NCI-H2227 (cell line): ENCODE results near the gene KIAA1614.

Experiments used
- DNase-seq: peaks from one replicate; lab custom pipeline; 2025; ENCODE audit not compliant: unreplicated experiment; lab: John Stamatoyannopoulos, UW

The KIAA1614 gene, protein sequence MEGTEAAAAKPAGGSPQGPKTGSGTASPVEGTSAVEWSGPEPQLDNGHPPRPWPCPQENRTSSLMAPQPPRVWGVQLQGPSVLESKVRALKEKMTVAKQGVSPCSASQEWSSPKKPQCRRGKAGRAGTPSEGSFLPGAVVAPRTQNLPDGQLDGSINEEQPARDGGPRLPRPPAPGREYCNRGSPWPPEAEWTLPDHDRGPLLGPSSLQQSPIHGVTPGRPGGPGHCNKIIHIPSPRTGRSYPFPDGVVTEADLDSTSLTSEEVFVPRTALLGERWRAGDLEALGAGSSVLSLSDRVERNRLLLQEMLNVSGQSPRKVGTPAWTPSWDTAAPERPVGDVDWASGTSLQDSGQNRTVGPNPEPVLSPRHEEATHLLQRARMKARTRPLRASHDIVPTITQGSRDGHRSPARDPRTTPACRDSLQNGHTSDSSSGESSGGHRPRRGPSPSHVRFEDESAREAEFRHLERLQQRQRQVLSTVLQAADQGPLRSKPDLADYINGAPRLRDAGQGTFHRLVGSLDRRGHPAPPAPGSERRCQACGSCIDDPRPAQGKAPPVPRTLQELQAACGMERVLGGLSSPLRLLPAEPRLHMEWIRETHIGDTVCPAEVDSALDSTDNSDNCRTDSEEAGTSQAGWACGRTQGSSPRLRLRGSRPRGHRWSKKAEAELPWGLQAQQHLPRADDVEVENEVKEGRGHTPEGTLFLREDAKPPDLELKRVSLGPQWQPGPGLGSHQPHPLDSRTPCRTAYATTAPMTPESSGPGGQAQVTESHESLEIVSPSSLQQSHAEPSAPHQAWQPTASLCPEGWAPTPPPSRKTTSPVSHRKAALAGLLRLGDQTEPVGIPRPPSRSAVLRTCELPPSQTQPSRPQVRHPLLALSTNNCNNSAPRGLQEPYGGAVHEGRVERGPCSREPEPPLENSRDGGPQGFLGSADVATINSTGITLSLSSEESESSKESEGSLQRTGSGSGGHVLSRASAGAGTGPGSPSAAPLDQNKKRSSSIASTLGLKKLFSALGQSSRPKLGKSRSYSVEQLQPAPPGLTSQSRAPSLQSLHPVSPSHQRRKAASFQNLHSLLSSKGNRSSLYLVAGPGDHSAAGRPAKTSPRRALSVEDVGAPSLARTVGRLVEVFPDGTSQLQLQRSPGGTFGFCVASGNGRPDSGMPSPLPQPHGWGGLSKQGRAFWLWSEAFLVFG

DNA sequence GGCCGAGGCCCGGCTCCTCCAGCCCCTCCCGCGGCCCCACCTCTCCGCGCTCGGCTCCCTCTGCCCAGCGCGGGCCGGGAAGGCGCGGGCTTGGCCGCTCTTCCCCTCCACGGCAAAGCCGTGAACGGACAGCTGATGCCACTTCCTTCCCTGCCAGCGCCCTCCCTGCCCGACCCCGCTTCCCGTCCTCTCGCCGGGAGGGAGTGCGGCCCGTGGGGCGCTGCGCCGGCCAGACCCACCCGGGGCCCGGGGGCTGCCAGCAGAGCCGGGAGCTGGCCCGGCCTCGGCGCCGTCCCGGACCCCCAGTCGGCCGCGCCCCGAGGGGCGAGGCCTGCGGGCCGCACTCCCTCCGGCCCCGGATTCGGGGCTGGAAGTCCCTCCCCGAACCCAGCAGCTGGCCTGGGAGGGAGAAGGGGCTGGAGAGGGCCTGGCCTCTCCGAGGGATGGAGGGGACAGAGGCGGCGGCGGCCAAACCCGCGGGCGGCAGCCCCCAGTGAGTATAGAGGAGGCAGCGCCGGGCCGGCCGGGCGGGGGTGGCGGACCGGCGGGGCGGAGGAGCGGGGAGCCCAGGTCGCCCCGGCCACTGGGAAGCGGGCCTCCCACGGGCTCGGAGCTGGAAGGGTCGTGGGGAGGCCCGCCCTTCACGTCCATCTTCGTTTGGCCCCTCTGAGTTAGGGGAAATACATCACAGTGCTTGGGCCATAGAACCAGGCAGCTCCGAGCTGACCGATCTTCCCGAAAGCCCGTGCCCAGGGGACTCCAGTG is at the start of gene KIAA1614:
TSS of gene KIAA1614 (plus strand) at position 97 of the 765 bp plus-strand sequence. CDS start at position 444, 347 bp downstream.
- DNase-seq: peak; percentile 75

DNA sequence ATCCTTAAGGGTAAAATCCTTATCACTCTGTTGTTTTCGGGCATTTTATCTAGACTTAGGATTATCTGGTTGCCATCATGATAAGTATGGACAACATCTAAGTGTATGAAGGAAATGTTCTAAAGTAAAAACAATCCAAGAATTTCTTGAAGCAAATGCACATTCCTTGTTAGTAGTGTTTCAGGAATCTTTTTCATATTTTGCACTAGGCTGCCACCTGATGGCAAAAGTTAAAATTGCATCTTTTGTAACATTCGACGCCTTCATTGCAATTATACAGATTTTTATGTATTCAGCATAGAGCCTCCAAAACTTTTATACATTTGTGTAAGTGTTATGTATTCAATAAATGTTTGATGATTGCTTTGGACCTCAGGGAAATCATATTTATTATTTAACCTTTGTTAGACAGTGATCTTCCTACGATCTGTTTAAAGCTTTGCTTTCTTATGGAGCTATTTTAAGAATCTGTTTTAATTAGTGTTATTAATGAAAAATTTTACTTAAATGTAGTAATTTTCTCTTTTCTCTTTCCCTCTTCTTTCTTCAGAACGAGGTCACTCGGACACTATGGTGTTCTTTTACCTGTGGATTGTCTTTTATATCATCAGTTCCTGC is 49.4 kb upstream of the KIAA1614 start:
- peak; percentile 74 for DNase-seq

DNA sequence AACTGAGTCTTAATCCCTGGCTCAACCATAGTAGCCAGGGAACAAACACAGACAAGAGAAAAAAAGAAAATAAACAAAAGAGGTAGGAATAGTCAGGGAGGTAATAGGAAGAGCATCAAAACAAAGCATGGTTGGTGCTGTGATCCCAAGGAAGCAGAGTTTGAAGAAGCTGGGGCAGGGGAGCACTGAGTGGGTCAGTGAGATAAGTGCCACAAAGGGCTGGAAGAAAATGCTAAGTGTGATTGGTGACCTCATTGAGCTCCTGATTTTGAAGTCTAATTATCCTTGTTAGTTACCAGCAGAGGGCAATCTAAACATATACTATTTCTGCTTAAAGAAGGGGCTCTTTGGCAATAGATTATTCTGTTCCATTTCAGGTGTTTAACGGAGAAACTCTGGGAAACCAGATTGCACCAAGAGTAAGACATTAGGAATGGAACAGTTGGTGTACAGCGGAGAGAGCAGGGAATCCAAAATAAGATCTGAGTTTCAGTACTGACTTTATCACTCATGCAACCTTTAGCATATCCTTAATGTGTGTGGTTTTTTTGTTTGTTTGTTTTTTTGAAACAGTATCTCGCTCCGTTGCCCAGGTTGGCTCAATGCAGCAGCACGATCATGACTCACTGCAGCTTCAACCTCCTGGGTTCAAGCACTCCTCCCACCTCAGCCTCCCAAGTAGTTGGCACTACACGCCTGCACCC is 30.7 kb upstream of the KIAA1614 start:
- peak; percentile 41 for DNase-seq

DNA sequence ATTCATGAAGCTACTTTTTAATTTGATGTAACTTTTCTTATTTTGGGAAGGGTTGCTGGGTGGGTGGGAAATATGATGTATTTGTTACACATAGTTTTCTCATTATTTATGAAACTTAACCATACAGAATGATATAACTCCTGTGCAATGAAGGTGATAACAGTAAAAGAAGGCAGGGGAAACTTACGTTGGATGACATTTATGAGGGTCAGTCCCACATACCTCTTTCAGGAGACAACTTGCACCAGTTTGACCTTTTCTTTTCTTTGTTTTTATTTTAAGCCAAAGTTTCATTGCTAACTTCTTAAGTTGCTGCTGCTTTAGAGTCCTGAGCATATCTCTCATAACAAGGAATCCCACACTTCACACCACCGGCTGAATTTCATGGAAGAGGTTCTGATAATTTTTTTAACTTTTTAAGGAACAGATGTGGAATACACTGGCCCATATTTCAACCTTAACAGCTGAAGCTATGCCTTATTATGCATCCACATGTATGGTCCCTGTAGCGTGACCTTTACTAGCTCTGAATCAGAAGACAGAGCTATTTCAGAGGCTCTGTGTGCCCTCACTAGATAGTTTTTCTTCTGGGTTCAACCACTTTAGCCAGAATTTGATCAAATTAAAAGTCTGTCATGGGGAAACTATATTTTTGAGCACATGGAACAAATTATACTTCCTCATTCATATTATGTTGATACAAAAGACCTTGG is 28.0 kb upstream of the KIAA1614 start:
- DNase-seq: no peak

DNA sequence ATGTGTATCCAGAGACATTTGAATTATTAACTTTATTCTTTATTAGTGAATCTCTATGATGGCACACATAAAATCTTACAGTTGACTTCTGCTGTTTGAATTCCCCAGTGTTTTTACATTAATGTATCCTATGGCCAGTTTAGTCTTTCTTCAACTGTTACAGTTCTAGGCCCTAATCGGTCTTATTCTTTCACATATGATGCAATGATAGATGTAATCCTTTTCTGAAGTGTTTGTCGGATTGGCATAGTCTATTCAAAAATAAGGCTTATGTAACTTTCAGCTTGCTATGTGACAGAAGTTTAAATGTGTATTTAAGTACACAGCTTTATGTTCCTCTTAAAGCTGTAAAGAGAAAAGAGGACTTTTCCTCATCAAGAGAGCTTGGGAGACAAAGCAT is 26.4 kb upstream of the KIAA1614 start:
- no peak for DNase-seq

DNA sequence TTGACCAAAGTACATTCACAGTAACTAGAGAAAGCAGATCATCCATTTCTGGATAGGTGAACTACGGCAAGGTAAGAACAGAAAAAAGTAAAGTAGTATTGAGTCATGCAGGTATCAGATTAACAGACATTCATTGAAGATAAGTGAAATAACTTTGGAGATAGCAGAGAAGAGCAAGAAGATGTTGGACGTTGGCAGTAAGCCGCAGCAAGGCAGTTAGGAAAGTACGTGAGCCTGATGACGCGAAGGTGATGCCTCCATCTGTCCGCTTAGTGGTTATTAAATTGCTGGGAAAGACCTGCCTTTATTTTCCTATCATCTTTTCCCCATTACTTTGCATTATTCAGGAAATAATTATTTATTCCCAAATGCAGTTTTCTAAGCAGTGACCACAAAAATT is 24.9 kb upstream of the KIAA1614 start:
- no peak for DNase-seq

DNA sequence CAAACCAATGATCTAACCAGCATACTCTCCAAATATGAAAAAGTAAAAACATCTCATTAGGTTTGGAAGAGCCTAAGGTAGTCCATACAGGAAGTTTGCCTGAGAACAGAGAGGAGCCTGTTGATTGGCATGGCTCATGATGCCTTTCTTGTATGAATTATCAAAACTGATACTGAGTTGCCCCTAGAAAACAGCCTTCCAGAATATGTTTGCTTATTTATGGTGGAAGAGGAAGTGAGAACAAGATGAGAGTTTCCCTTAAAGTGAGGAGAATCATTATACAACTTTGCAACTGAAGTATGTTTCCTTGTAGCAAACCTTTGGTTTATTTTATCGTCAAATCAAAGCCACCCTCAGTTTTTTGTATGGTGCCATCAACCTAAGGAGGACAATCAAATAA is 23.8 kb upstream of the KIAA1614 start:
- DNase-seq: no peak

DNA sequence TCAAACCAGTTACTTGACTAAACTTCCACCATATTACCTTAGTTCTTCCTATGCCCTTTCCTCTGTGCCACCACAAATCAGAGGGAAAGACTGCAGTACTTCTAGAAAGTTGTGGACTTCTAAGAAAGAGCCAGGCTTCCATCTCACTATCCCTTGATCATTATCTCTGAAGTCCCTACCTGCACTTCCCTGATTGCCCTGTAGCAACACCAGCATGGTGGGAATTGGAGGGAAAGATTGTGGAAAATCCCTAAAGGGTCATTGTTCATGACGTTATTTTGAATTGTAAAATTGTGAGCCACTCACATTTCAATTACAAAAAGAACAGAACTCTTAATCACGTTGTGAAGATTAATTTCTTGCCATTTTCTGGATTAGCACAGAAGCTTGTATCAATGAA is 23.4 kb upstream of the KIAA1614 start:
- no peak for DNase-seq

DNA sequence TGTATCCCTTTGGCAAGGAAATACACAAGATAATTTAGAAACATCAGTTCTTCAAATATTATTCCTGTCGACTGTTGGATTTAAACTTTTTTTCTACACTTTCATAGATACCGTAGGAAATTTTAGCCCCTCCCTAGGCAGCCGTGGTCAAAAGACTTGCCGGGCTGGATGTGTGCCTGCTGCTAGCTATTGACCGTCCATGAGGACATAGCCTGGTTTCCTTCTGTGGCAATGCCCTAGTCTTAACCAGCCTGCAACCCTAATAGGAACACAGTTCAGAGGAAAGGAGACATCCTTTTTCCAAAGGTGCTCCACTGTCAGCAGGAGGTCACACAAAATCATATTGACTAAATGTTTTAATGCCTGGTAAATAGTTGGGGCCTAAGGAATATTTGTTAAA is 20.4 kb upstream of the KIAA1614 start:
- DNase-seq: no peak

DNA sequence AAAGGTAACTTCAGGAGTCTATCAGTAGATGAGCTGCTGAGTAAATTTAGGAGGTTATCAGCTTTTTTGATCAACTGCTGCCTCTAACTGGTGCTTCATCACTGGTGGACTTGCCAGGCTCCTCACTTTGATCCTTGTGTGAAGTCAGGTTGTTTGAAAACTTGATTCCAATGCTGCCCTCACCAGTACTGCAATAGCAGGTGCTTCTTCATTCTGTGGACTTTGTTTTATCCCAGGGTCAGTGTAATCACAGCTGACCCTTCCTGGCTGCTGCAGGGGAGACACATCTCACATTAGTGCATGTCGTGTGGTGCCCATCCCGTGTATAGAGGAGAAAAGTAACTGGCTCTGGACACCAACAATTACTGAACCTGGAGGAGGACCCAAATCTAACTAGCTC is 20.0 kb upstream of the KIAA1614 start:
- no peak for DNase-seq

DNA sequence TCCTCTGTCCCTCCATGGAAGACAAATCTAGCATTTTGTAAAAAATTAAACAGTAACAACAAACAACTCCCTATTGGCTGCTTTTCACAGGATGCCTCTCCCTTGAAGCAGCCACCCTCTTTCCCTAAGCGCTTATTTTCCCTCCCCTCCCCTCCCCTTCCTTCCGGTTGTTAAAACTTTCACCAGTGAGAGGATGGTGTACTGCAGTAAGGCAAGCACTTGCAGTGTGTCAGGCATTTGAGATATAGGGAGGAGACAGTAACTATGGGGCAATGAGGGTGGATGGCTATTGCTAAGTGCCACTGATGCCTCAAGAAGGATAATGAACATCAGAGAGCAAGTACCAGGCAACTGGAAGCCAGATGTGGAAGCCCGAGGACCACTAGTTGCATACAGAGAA is 19.1 kb upstream of the KIAA1614 start:
- DNase-seq: no peak

DNA sequence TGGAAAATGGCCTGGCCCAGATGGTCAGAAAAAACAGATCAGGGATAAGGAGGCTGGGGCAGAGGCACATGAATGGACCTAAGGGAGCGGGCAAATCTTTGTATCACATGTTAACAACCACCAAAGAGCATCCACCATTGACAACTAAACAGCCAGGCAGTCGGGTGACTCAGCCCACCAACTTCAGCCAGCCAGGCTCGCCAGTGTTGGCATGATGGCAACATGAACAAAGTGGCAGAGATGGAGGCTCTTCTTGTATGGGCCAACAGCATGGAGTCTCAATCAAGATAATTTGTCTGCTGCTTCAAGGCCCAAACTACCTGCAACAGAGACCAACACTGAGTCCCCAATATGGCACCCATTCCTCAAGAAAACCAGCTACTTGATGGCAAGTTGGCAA is 16.5 kb upstream of the KIAA1614 start:
- DNase-seq: no peak

DNA sequence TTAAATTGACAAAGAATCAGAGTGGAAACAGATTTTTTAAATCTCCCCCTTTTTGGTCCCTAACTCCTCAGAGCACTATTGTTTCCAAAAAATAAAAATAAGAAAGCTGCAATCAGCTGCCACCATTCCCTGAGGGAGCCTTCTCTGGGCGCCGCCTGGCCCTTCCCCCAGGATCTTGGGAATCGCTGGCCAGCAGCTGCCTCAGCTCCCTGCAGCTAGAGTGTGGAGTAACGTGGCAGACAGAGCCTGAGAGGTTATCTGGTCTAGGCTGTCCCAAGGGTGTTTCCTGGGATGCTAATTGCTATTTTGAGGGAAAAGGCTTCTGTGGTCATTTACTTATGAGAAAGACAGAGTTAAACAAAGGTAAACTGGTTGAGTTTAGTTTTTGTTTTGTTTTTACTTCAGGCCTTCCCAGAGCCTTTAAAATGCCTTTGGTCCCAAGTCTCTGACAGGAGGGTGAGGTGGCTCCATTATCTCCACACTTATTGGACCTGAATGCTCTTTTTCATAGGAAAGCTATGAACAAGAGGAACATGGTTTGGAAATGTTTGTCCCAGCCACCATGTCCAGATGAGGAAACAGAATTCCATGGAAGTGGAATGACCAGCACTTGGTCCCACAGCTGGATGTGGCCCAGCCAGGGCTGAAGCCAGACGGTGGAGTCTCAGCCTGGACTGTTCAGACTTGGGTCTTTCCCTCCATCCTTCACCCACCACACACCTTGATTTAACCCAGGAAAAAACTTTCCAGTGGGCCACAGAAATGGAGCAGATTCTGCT is 14.1 kb upstream of the KIAA1614 start:
- peak; percentile 28 for DNase-seq

DNA sequence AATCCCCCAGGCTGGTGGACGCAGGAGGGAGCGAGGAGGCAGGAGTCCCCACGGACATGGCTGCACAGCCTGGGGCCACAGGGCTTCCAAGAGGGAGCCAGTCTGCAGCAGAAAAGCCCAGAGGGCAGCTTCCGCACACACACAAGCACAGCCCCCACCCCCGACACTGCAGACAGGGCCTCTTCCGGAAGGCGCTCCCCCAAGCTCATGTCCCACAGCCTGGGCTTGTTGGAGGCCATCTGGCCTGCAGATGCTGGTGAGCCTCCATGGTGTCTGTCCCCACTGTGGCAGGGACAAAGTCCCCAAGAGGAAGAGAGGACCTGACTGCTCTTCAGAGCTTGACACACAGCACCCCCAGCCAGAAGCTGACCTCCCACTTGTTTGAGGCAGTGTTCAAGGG is 13.4 kb upstream of the KIAA1614 start:
- DNase-seq: no peak

DNA sequence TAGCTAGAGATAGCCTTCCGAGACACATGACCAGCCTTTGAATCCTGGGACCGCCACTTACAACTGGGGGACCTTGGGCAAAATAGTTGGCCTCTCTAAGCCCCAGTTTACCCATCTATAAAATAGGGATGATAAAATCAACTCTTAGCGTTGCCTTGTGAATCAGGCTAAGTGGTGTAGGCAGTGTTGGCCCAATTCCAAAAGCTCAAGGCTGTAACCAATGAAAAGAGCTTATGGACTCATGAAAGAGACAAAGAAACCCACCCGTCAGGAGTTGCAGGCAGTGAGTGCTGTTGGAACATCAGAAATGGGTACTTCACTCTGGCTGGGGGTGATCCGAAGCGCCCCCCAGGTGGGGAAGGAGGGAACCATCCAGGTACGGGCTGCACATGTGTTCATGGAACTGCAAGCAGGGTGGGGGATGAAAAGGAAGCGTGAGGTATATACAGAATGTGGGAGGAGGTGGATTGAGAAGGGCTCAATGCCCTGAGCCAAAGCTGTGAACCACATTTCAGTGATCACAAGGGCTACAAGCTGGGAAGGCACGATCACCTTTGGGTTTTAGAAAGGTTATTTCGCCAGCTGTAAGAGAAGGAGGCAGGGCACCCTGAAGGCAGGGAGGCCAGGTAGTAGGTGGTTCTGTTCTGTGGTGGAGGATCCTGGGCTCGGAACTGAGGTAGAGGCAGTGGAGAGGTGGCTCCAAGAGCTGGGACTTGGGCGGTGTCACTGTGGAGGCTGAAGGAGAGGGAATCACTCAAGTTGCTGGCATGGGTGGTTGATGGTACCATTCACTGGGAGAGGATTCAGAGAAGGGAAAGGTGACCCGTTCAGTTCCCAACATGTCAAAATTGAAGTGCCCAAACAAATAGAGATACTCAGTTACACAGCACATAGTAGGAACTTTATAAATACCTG is 11.4 kb upstream of the KIAA1614 start:
- DNase-seq: no peak

DNA sequence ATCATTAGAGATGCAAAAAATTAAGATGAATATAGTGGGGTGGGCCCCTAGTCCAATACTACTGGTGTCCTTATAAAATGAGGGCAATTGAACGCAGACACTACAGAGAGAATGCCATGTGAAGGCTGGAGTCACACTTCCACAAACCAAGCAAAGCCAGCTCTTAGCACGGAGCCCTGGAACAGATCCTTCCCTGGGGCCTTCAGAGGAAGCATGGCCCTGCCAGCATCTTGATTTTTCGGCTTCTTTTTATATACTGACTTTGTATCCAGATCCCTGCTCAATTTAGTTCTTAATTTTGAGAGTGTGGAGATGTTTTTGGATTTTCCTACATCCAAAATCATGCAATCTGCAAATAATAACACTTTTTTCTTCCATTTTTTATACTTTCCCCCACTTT is 10.2 kb upstream of the KIAA1614 start:
- DNase-seq: no peak

DNA sequence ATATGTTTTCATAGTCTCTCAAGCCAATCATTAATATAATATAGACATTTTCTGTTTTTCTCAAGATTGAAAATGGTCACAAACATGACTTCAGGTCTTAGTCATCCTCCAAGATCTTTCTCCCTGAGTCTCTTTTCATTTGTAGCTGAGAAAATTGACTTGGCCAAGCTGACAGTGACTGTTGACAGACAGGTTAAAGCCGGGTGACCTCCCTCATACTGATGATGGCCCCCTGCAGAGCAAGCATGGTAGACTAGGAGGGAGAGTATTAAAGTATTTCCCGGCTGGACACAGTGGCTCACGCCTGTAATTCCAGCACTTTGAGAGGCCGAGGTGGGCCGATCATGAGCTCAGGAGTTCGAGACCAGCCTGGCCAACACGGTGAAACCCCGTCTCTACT is 6.8 kb upstream of the KIAA1614 start:
- DNase-seq: no peak
